Mammary epithelial cell (primary cell): ENCODE data around the gene CPPED1.

Source experiments
- EZH2 ChIP-seq: IDR thresholded peaks from 2 replicates; pipeline ENCODE4 v1.6.1; 2012; ENCODE audit warnings: low read length, inconsistent platforms, borderline replicate concordance
- TF ChIP-seq, protein P1 (sequence below), 2 donors: IDR thresholded peaks in 1 of 2; conservative IDR thresholded peaks in 1 of 2; 2 replicates each; pipeline ENCODE4 v1.5.1; 2011 to 2012; ENCODE audit warnings: inconsistent platforms in 2 of 2, low read length in 2 of 2, mild to moderate bottlenecking in 2 of 2, control low read depth in 1 of 2, low read depth in 1 of 2; ENCODE audit not compliant: insufficient read depth in 1 of 2; ENCODE audit errors: extremely low read depth in 1 of 2

DNA sequence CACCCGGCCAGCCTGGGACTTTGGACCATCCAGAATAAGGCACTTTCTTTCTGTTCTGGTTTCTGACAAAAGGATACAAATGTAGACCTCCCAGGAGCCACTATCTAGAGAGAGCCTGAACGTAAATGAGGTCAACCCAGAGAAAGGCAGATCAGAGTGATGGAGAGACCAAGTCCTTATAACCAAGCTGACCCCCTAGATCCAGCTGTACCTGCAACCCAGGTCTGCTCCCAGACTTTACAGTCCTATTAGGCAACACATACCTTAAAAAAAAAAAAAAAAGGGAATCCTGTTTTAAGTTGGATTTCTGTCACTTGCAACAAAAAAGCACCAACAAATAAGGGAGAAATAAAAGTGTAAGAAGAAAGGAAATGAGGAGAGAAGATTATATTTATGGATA lies 23.2 kb downstream of the CPPED1 start:
- TF ChIP-seq, protein P1, sequence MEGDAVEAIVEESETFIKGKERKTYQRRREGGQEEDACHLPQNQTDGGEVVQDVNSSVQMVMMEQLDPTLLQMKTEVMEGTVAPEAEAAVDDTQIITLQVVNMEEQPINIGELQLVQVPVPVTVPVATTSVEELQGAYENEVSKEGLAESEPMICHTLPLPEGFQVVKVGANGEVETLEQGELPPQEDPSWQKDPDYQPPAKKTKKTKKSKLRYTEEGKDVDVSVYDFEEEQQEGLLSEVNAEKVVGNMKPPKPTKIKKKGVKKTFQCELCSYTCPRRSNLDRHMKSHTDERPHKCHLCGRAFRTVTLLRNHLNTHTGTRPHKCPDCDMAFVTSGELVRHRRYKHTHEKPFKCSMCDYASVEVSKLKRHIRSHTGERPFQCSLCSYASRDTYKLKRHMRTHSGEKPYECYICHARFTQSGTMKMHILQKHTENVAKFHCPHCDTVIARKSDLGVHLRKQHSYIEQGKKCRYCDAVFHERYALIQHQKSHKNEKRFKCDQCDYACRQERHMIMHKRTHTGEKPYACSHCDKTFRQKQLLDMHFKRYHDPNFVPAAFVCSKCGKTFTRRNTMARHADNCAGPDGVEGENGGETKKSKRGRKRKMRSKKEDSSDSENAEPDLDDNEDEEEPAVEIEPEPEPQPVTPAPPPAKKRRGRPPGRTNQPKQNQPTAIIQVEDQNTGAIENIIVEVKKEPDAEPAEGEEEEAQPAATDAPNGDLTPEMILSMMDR (conservative IDR thresholded peaks at IDR 0.05 in 1 of 2, IDR thresholded peaks at IDR 0.05 in 1 of 2; ENCODE audit: extremely low read depth in 1 of 2, insufficient read depth in 1 of 2, low read depth in 1 of 2, low read length in 2 of 2): no peak
- TF ChIP-seq EZH2: no peak
